GM12875 (cell line): ENCODE data around the gene RGS9.
A peak's percentile ranks its signal among the peaks of the same experiment; 100 is the strongest.

Experiments
- H3K4me3 ChIP-seq: one replicate; pipeline ENCODE4 v1.5.1; 2011; ENCODE audit warnings: low read depth, low read length, control low read depth
- CTCF ChIP-seq: IDR thresholded peaks from 2 replicates; pipeline ENCODE4 v1.5.1; 2011; ENCODE audit warnings: low read depth, mild to moderate bottlenecking, control low read depth, inconsistent platforms, low read length, moderate library complexity, borderline replicate concordance; ENCODE audit not compliant: insufficient read depth

RGS9 gene

DNA sequence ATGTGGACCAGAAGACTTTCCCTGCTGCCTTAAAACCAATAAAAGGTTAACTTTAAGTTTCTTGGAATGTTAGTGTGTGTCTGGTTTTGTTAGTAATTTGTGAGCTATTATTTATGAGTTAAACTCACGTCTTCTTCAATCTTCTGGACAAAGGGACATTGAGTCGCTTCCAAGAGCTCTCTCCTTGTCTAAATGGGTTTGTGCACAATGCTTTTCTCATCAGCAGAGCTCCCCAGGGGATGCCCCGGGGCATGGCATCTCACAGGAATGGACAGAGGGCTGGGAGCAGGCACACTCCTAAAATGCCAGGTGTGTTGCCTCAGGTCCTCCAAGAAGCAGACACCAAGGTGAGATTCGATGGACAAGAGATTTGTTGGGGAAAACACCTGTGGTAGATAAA, 90.5 kb downstream of the RGS9 start:
- no peak overlapping the region for H3K4me3 ChIP-seq
- no peak for TF ChIP-seq CTCF

DNA sequence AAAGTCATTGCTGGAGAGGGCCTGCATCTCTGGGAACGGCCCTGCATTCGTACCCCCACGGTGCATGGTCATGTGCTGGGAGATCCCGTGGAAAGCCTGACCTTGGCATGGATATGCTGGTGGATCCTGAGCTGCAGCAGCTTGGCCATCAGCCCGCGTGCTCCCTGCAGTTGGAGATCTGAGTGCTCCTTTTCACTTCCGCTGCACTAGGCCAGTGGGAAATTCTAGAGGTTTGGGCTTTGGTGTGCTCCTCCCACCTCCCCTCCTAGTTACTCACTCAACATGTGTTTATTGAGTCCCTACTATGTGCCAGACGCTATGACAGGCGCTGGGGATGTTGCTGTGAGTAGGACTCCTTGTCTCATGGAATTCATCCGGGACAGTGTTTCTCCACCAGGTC, 91.1 kb downstream of the RGS9 start:
- no peak for TF ChIP-seq CTCF
- no peak overlapping the region for H3K4me3 ChIP-seq

DNA sequence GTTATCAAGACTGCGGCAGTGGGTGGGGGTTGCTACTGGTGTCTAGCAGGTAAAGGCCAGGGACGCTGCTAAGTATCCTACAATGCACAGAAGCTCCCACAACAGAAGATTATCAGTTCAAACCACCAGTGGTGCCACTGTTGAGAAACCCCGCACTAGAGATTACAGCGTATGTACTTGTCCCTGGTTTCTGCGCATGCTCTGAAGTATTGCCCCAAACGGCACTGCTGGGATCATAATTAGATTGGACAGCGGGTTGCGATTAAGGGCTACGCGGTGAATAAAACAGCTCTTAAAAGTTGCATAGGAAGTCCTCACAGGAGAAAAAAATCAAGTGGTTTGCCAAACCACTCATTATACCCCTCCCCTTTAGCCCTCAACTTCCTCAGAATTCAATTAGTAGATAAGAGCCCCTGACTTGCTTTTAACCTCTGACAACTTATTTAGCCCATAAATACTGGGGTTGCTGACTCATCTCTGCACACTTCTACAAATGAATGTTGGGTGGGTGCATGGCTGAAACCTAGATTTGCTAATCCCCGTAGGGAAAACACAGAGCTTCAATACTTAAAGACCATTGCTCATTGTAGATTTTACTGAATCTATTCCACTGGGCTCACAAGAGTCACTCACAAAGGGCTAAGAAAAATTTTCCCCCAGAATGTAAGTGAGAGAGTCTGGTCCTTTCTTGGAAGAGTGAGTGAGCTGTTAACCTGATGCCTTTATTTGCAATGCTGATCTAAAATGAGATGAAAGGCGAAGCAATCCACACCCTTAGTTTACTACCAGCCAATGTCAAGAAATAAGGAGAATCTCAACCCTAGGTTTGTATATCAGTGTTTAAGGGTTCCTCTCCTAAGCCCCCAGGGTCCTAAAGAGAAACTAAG, 91.8 kb downstream of the RGS9 start:
- TF ChIP-seq CTCF = no peak
- H3K4me3 ChIP-seq = no peak overlapping the region

GRCh38 chr17:65229621-65229995, 92.4 kb downstream of the RGS9 start:
- TF ChIP-seq CTCF = no peak
- H3K4me3 ChIP-seq = no peak overlapping the region

- H3K4me3 ChIP-seq = no peak overlapping the region
- TF ChIP-seq CTCF = no peak
Measured at GRCh38 chr17:65230040-65230439, 92.9 kb downstream of the RGS9 start.

DNA sequence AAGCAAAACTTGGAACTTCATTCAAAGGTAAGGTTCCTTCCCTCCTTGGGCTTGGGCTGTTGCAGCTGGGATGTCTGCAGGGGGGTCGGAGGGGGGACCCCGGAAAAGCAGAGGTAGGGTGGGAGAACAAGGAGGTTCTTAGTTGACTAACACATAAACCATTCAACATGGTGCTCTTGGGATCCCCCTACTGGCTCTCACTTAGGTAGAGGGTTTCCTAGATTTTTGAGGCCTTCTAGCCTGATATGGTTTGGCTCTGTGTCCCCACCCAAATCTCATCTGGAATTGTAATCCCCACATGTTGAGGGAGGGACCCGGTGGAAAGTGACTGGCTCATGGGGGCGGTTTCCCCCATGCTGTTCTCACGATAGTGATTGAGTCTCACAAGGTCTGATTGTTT, 93.9 kb downstream of the RGS9 start:
- peak; percentile 16; the same call in 1 of the 2 replicates for TF ChIP-seq CTCF

DNA sequence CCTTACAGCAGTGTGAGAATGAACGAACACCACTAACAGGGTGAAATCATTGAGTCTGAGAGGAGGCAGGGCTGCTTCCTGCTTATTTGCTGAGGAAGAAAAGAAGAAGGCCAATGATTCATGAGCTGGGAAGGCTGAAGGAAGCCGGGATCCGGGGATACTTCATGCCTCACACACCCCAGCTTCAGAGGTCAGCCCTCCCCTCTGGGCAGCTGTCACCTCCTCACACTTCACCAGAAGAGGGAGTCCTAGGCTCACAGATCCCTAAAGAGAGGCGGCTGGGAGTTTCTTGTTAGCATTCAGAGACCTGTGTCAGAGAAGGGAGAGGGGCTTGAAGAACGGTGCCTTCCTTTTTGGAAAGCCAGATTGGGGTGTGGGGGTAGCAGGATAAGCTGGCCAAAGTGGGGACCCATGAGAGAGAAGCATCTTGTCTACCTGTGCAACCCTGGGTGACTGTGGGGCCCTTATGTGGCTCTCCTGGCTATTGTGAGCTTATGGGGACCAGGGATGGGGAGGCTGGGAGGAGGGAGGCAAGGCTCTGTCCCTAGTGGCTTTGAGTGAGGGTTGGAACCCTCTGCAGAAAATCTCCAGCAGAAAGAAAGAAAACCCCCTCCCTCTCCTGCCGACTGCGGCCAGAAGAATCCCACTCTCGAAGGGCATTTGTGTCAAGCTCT, 94.6 kb downstream of the RGS9 start:
- H3K4me3 ChIP-seq = no peak overlapping the region
- TF ChIP-seq CTCF = peak; percentile 77

More for the DNA sequence above, 93.9 kb downstream of the RGS9 start:
- no peak overlapping the region for H3K4me3 ChIP-seq
